ENCODE measurements around the gene PRR19.

Gene PRR19

DNA sequence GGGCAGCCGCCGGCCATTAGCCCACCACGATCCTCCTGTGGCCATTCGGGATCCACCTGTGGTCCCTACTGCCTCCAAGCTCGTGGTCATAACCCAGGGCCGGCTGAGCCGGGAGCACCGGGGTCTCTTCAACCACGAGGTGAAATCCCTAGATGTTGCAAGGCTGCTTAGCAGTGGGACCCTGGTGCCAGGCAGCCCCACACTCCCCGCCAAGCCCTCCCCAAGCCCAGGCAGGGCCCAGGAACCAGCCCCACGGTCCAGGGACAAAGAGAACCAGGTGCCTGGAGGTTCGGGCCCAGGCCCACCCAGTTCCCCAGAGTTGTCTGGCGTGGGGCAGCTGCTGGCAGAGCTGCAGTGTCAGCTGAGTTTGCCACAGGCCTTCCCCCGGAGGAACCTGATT is 7.8 kb downstream of the PRR19 start:
- TF ChIP-seq YY1 (IDR thresholded peaks at IDR 0.05; ENCODE audit: insufficient read depth, insufficient read length) = no peak
- no peak for TF ChIP-seq ZNF274 (IDR thresholded peaks at IDR 0.05; ENCODE audit: low read depth, low read length)
- TF ChIP-seq SUZ12 (IDR thresholded peaks at IDR 0.05; ENCODE audit: extremely low read depth, insufficient read depth, insufficient read length) = no peak
- Histone ChIP-seq H3K4me1 (ENCODE audit: insufficient read depth, insufficient read length) (no peaks in the 10 kb centered on the region), H3K36me3 (ENCODE audit: insufficient read depth, insufficient read length, low read length) (no peaks in the 10 kb centered on the region), H3K27me3 (ENCODE audit: insufficient read depth, insufficient read length) (peaks cover 18% of the 10 kb centered on the region), H3K9me3 (ENCODE audit: insufficient read depth, low read length) (no peaks in the 10 kb centered on the region), H3K4me3 (ENCODE audit: insufficient read length, low read depth) (no peak overlapping the region), H3K9ac (ENCODE audit: insufficient read length, low read depth) (no peak overlapping the region)
- DNase-seq (ENCODE audit: low read depth, low spot score) = no peak

DNA sequence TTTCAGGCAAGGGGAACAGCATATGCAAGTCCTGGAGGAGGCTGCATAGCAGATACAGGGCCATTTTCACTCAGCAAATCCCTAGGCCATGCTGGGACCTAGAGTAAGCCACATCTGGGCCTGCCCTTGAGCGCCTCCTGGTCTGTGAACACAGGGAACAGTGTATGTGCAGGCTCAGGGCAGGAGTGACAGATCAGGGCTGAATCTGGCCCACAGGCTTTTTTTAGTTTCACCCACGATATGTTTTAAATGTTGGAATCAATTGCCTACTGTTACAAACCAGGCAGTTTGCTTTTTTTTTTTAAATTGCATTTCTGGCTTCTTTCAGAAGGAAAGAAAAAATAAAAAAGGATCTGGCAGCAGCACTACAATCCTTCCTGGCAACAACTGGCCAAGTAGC is 9.7 kb downstream of the PRR19 start:
- H3K36me3 ChIP-seq (ENCODE audit: insufficient read depth, insufficient read length, low read length) = no peaks in the 10 kb centered on the region
- H3K9me3 ChIP-seq (ENCODE audit: insufficient read depth, low read length) = no peaks in the 10 kb centered on the region
- no peak overlapping the region for H3K9ac ChIP-seq (ENCODE audit: insufficient read length, low read depth)
- TF ChIP-seq YY1 (IDR thresholded peaks at IDR 0.05; ENCODE audit: insufficient read depth, insufficient read length) (no peak), SUZ12 (IDR thresholded peaks at IDR 0.05; ENCODE audit: extremely low read depth, insufficient read depth, insufficient read length) (no peak), ZNF274 (IDR thresholded peaks at IDR 0.05; ENCODE audit: low read depth, low read length) (no peak)
- peaks cover 24% of the 10 kb centered on the region for H3K27me3 ChIP-seq (ENCODE audit: insufficient read depth, insufficient read length)
- no peaks in the 10 kb centered on the region for H3K4me1 ChIP-seq (ENCODE audit: insufficient read depth, insufficient read length)
- no peak for DNase-seq (ENCODE audit: low read depth, low spot score)
- H3K4me3 ChIP-seq (ENCODE audit: insufficient read length, low read depth) = no peak overlapping the region

- no peaks in the 10 kb centered on the region for H3K4me1 ChIP-seq (ENCODE audit: insufficient read depth, insufficient read length)
- H3K9ac ChIP-seq (ENCODE audit: insufficient read length, low read depth) = no peak overlapping the region
- no peaks in the 10 kb centered on the region for H3K36me3 ChIP-seq (ENCODE audit: insufficient read depth, insufficient read length, low read length)
- H3K9me3 ChIP-seq (ENCODE audit: insufficient read depth, low read length) = no peaks in the 10 kb centered on the region
- TF ChIP-seq YY1 (IDR thresholded peaks at IDR 0.05; ENCODE audit: insufficient read depth, insufficient read length) (no peak), ZNF274 (IDR thresholded peaks at IDR 0.05; ENCODE audit: low read depth, low read length) (no peak), SUZ12 (IDR thresholded peaks at IDR 0.05; ENCODE audit: extremely low read depth, insufficient read depth, insufficient read length) (no peak)
- no peak for DNase-seq (ENCODE audit: low read depth, low spot score)
- H3K27me3 ChIP-seq (ENCODE audit: insufficient read depth, insufficient read length) = peaks cover 24% of the 10 kb centered on the region
- H3K4me3 ChIP-seq (ENCODE audit: insufficient read length, low read depth) = no peak overlapping the region
Measured at GRCh38 chr19:42312370-42312769, 10.4 kb downstream of the PRR19 start.

DNA sequence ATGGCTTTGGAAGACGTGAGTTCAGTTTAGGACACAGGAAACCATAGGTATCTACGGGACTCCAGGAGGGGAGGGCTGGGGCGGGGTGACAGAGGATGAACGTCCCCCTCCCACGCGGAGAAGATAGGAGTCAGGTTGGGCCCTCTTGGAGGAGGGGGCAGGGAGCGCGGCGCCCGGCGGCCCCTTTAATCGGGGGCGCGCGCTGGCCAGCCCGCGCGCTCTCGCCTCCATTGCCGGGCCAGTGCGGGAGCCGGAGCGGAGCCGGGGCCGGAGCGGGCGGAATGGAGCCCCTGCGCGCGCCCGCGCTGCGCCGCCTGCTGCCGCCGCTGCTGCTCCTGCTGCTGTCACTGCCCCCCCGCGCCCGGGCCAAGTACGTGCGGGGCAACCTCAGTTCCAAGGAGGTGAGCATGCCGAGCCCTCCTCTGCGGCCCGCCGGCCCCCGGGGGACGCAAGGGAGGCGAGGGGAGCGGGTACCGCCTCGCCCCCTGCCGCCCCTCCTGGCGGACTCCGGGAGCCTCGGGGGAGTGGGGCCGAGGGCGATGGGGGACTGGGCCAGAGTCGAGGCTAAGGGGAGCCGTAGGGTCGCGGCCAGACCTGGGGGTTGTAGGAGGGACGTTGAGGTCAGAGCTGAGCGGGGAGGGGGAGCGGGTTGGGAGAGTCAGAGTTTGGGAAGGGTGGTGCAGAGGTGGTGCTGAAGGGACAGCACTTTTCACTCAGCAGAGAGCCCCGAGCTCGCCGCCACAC is 11.3 kb downstream of the PRR19 start, which contains the start of gene TMEM145:
Gene TMEM145 (plus strand): TSS at position 214 of the 744 bp plus-strand sequence. CDS start 68 bp downstream, at position 282.
- DNase-seq (ENCODE audit: low read depth, low spot score) = no peak
- no peak for TF ChIP-seq SUZ12 (IDR thresholded peaks at IDR 0.05; ENCODE audit: extremely low read depth, insufficient read depth, insufficient read length)
- TF ChIP-seq YY1 (IDR thresholded peaks at IDR 0.05; ENCODE audit: insufficient read depth, insufficient read length) = no peak
- TF ChIP-seq ZNF274 (IDR thresholded peaks at IDR 0.05; ENCODE audit: low read depth, low read length) = no peak
- Histone ChIP-seq H3K36me3 (ENCODE audit: insufficient read depth, insufficient read length, low read length) (no peaks in the 10 kb centered on the region), H3K27me3 (ENCODE audit: insufficient read depth, insufficient read length) (peaks cover 24% of the 10 kb centered on the region), H3K9me3 (ENCODE audit: insufficient read depth, low read length) (no peaks in the 10 kb centered on the region), H3K9ac (ENCODE audit: insufficient read length, low read depth) (no peak within 1 kb of the TSS), H3K4me3 (ENCODE audit: insufficient read length, low read depth) (peak within 1 kb of the TSS; percentile 36), H3K4me1 (ENCODE audit: insufficient read depth, insufficient read length) (no peaks in the 10 kb centered on the region)

DNA sequence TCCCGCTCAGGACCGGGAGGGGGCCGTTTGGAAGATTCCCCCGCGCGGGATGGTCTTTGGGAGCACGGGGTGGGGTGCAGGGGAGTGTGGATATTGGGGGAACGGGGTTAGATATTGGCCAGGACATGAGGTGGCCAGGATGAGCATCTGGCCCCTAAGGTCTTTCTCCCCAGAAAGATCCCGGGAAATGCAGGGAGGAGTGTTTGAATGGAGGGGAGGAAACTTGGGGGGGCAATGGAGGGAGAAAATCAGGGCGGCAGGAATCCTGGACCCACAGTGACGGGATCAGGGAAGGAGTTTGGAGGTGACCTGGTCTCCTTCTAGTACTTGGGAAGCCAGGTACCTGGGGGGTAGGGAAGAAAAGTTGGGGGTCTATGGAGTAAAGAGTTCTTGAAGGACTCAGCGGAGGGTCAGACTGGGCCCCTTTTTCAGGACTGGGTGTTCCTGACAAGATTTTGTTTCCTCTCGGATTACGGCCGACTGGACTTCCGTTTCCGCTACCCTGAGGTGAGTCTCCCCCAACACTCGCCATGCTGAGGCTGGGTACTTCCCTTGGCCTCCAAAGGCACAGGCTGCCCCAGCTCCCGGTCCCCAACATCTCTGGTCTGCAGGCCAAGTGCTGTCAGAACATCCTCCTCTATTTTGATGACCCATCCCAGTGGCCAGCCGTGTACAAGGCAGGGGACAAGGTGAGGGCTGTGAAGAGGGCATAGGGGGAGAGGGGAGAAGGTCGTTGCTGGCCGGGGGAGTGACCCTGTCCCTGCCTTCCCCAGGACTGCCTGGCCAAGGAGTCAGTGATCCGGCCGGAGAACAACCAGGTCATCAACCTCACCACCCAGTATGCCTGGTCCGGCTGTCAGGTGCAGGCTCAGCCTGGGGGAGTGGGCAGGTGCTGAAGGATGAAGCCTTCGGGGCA is 12.2 kb downstream of the PRR19 start:
- Histone ChIP-seq H3K9ac (ENCODE audit: insufficient read length, low read depth) (no peak overlapping the region), H3K27me3 (ENCODE audit: insufficient read depth, insufficient read length) (peaks cover 24% of the 10 kb centered on the region), H3K36me3 (ENCODE audit: insufficient read depth, insufficient read length, low read length) (no peaks in the 10 kb centered on the region), H3K4me3 (ENCODE audit: insufficient read length, low read depth) (peak overlapping the region; percentile 36), H3K9me3 (ENCODE audit: insufficient read depth, low read length) (no peaks in the 10 kb centered on the region), H3K4me1 (ENCODE audit: insufficient read depth, insufficient read length) (no peaks in the 10 kb centered on the region)
- no peak for TF ChIP-seq ZNF274 (IDR thresholded peaks at IDR 0.05; ENCODE audit: low read depth, low read length)
- no peak for TF ChIP-seq SUZ12 (IDR thresholded peaks at IDR 0.05; ENCODE audit: extremely low read depth, insufficient read depth, insufficient read length)
- no peak for TF ChIP-seq YY1 (IDR thresholded peaks at IDR 0.05; ENCODE audit: insufficient read depth, insufficient read length)
- no peak for DNase-seq (ENCODE audit: low read depth, low spot score)

- TF ChIP-seq ZNF274 (IDR thresholded peaks at IDR 0.05; ENCODE audit: low read depth, low read length) (no peak), YY1 (IDR thresholded peaks at IDR 0.05; ENCODE audit: insufficient read depth, insufficient read length) (no peak), SUZ12 (IDR thresholded peaks at IDR 0.05; ENCODE audit: extremely low read depth, insufficient read depth, insufficient read length) (no peak)
- Histone ChIP-seq H3K4me3 (ENCODE audit: insufficient read length, low read depth) (no peak overlapping the region), H3K36me3 (ENCODE audit: insufficient read depth, insufficient read length, low read length) (no peaks in the 10 kb centered on the region), H3K4me1 (ENCODE audit: insufficient read depth, insufficient read length) (no peaks in the 10 kb centered on the region), H3K9me3 (ENCODE audit: insufficient read depth, low read length) (no peaks in the 10 kb centered on the region), H3K9ac (ENCODE audit: insufficient read length, low read depth) (no peak overlapping the region), H3K27me3 (ENCODE audit: insufficient read depth, insufficient read length) (peaks cover 24% of the 10 kb centered on the region)
- DNase-seq (ENCODE audit: low read depth, low spot score) = no peak
Measured at GRCh38 chr19:42315024-42315423, 13.1 kb downstream of the PRR19 start.
